HG02610 (cell line): ENCODE data around the gene FAM89B.

Experiments
- ATAC-seq: cut with Tn5 transposase; IDR thresholded peaks from one replicate; pipeline ENCODE4 v1.9.1; 2021; ENCODE audit warnings: mild to moderate bottlenecking, moderate library complexity; ENCODE audit not compliant: unreplicated experiment

Gene FAM89B

DNA sequence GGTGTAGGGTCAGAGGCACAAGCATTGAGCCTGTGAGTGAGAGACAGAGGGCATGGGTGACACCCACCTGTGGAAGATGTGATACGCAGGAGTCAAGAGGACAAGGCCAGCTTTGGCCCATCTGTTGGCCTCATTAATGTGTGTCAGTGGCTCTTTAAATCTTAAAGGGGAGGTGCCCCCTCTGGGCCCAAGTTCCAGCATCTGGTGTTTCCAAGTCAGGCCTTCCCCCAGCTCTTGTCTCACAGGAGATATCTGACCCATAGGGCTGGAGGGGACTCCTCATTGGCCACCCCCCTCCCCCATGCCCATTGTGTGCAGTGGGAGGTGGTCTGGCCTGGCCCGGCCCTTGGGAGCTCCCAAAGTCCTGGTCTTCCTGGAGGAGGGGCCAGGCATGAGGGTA lies 14.3 kb downstream of the FAM89B start:
- no peak for ATAC-seq

DNA sequence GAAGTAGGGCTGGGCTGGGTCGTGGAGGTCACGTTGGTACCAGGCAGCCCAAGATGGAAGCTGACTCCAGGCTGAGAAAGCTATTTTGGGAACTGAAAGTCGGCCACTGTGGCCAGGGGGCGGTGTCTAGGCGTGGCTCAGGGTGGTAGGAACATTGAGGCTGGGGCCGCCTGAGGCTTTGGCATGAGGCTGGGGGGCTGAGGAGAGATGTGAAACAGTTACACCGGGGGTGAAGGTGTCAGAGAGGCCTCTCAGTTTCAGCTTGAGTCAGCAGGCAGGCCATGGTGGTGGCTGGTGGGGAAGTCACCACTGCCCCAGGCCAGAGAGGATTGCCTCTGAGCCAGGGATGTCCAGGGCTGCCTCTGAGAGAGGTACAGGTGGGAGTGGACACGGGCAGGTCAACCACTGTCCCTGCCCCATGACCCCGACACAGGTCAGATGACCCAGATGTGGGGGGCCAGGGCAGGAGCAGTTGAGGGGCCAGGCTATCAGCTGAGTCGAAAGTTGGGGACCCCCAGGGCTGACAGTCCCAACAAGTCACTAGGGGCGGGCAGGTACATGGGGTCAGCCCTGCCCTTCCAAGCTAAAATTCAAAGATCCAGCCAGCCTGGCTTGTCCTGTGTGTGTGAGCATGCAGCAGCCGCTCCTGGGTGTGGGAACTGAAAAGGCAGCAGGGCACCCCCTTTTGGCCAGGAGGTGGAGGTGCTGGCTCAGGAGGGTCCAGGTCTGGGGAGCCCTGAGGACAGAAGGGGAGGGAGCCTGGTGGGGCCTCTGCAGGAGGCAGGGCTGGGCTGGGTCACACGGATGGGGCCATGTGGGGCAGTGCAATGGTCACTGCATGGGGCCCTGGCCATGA lies 16.1 kb downstream of the FAM89B start:
- ATAC-seq, result peak; percentile 71

DNA sequence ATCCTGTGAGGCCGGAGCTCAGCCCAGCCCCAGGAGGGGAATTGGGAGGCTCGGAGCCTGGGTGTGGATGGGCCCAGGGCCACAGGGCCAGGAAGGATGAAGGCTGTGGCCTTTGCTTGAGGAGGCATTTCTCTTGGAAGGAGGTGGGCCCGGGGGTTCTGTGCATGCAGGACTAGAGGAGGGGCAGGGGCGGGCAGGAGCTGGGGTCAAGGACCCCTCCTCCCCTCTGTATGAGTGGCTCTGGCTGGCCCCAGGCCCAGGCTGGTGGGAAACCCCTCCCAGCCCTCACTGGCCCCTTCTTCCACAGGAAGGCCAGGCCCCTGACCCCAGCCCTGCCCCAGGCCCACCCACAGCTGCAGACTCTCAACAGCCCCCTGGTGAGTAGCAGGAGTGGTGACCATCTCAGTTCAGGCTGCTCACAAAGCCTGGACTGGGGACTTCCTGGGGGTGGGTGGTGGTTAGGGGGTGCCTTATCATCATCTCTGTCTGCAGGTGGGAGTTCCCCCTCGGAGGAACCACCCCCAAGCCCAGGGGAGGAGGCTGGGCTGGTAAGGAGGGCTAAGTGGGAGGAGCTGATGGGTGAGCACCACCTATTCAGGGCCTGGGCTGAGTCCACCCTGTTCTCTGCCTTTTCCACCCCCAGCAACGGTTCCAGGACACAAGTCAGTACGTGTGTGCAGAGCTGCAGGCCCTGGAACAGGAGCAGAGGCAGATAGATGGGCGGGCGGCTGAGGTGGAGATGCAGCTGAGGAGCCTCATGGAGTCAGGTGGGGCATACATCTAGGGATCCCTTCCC lies 17.3 kb downstream of the FAM89B start:
- ATAC-seq, result no peak

DNA sequence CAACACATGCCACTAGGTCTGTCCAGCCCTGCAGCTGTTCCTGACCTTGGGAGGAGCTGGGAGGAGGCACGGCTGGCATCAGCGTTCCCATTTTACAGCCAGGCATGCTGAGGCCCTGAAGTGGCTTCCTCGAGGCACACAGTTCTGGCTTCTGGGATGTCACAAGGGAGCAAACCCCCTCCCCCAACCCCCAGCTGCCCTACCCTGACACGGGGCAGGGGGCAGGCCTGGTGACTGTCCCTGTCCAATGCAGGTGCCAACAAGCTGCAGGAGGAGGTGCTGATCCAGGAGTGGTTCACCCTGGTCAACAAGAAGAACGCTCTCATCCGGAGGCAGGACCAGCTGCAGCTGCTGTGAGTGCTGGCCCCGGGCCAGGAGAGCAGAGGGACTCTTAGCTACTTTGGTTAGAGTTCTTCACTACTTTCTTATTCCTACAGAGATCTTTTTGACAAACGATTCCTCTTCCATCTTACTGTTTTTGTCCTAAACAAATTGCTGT lies 18.0 kb downstream of the FAM89B start:
- no peak for ATAC-seq

DNA sequence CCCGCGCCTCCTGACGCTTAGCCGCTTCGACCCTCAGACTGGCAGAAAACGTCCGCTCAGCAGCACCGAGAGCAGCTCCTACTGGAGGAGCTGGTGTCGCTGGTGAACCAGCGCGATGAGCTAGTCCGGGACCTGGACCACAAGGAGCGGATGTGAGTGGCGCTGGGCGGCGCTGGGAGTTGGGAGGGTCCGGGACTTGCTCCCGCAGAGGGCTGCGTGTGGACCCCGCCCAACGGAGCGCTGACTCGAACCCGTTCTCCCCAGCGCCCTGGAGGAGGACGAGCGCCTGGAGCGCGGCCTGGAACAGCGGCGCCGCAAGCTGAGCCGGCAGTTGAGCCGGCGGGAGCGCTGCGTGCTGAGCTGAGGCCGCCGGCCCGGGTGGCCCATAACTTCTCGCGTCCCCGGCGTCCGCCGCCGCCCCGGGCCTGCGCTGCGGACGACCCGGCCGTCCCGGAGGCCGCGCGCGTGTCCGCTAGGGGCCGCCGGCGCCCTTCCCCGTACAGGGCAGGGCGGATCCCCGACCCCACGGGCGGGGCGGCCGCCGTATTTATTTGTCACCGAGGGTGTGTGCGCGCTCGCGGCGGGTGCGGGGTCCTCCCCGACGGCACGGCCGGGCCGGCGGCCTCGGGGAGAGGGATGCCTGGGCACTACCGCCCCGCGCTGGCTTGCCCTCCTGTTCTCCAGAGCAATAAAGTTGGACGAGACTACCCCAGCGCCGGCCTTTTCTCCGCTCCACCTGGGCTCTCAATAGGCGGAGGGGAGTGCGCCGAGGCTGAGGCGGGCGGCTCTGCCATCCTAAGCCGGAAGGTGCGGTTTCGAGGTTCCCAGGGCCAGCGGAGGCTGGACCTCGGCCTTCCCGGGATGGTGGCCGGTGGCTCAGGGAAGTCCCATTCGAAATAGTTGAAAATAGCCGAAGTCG lies 19.9 kb downstream of the FAM89B start:
- no peak for ATAC-seq

DNA sequence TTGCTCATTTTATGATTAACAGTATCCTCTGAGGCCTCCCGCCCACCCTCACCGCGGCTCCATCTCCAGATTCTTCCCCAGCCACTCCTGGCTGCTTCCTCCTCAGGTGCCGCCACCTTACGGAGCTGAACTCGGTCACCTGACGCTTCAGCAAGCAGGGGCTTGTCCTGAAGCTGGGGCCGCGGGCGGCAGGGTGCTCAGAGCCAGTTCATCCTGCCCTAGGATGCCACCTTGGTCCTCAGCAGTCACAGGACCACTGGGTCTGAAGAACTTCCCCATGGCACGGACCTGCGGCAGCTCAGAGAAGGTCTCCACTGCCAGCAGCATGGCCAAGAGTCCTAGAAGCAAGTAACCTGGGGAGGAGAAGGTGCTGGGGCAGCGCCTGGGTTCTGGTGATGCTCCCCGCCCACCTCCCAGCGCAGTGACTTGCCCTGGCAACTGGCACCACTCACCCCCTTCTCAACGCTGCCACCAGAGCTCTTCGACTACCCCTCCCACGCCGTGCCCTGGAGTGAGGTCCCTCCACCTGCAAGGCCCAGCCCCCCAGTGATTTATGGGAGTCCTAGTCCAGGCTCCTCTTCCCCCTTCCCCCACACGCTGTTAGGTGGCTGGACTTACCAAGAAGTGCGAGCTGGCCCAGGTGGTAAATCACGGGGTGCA lies 20.6 kb downstream of the FAM89B start:
- ATAC-seq, result no peak

DNA sequence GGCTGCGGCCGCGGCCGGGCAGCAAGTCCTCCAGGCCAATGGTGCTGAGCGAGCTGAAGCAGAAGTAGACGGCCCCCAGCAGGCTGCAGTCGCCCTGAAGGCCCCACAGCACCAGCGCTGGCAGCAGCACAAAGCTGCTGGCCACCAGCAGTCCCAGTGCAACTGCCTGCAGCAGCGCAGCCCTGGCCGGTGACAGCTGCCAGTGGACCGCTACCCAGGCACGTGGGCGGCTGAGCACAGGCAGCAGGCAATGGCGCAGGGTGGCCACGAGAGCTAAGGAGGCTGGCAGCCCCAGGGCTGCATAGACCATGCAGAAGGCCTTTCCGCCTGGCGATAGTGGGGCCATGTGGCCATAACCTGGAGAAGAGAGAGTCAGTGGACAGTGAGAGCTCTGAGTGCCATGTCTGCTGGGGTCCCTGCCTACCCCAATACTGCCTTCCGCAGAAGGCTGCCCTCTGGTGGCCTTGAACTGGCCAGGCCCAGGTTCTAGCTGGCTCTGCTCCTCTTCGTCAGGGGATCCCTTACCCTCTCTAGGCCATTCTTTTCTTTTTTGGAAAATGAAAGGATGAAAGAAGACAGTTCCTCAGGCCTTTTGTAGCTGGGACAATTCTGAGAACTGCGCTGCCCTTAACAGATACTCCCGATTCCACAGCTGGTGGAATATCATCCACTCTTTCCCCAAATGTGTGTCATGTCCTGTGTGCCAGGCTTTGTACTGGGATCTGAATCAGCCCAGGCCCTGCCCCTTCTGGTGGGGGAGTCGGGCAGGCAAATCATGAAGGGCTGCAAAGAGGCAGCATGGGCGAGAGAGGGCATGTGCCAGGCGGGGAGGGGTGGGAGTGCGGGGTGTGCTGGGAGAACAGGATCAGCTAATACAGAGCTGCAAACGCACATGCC lies 21.4 kb downstream of the FAM89B start:
- ATAC-seq, result no peak

DNA sequence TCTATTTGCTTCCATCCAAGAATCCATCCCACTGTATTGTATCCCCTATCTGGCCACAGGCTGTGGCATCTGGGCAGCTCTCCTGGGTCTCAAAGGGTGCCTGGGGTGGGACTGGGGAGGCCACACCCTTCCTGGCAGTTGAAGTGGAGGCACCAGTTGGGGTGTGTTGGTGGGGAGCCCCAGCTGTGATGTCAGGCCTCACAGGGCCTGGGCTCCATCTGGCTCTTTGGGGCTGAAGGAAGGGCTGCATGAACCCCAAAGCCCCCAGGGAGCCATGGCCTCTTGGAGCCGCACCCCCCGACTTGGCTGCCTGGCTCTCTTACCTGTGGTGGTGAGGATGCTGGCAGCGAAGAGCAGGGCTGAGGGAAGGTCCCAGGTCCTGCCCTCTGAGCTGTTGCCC lies 22.8 kb downstream of the FAM89B start:
- ATAC-seq, result no peak

DNA sequence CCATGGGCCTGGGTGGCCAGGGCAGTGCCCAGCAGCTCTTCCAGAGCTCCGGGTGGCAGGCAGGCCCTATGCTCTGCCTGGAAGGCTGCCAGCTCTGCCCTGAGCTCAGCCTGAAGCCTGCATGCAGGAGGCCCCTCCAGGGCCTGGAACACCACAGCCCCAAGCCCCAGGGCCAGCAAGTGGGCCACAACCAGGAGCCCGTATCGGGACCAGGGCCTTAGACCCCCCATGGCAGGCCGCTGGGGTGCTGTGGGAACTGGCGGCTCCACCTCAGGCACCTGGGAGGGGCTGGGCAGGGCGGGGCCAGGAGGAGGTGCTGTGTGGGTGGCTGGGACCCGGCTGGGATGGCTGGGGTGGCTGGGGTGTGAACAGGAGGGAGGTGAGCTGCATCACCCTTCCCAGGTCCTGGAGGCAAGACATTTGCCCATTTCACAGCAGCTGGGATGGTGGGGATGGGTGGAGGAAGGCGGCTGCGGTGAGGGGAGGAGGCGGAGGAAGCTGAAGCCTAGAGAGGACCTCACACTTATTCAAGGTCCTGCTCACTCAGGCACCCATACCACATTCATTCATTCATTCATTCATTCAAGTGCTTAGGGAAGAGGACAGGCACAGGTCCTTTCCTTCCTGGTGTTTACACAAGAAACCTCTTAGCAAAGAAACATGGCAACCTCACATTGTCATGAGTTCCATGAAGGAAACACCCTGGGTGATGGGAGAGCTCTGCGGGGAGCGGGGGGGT lies 23.4 kb downstream of the FAM89B start, which contains the start of gene KCNK7:
TSS of gene KCNK7 (minus strand) at position 258 of the 739 bp plus-strand sequence. CDS start at position 230, 28 bp downstream.
- no peak for ATAC-seq

DNA sequence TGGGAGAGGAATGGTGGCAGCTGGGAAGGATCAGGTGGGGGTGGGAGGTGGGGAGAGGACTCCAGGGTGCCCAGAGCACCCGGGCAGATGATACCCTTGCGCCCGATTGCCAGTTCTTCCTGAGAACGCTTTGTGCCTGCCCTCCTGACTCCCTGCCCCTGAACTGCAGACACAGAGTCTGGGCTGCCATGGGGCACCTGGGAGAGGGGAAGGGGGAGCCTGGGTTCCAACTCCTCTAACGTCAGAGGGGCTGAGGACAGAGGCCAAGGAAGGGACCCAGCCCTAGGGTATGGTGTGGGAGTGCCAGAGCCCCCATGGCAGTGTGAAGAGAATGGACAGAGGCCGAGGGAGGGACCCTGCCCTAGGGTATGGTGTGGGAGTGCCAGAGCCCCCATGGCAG lies 24.2 kb downstream of the FAM89B start:
- ATAC-seq, result no peak

DNA sequence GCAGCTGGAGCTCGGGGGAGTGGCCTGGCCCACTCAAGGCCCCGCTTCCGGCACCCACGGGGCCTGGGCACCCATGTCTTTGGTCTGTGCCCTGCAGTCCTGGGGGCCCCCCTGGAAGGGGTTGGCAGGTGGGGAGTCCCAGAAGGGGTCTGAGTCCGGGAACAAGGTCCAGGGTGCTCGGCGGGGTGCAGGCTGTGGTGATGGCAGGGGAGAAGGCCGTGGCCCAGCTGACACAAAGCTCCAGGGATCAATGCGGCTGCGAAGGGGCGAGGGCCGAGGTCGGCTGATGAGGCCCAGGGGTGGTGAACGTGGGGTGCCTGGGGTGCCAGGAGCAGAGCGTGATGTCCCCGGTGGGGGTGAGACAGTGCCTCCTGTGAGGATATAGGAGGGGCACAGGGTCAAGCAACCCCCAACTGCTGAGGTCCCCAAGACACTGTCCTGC lies 25.9 kb downstream of the FAM89B start:
- no peak for ATAC-seq

DNA sequence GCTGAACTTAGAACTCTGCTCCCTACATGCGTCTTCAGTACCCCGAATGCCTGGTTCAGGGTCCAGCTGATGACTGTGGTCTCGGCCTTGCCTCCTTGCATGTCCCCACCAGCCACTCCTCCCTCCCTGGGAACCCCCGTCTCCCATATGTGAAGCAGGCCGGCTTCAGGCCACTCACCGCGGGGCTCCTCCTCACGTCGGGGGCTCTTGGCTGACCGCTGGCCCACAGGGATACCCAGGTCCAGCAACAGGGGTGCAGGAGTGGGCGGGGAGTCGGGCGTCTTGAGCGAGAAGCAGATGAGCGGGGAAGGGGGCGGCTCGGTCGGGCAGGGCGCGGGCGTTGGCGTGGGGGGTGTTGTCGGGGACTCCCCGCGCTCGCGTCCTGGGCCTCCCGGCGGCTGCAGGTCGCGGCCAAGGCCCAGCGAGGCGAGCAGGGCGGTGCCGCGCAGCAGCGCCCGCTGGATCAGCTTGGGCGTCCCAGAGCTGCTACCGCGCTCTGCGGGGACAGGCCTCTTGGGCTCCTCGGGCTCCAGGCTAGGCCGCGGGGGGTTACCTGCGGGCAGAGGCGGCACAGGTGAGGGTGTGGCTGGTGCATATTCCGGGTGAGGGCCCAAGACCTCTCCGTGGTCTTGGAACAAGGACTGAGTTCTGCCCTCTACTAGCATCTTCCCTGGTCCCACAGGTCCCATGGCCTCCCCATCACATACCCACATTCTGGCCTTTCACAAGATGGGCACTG lies 27.0 kb downstream of the FAM89B start:
- ATAC-seq, result no peak

DNA sequence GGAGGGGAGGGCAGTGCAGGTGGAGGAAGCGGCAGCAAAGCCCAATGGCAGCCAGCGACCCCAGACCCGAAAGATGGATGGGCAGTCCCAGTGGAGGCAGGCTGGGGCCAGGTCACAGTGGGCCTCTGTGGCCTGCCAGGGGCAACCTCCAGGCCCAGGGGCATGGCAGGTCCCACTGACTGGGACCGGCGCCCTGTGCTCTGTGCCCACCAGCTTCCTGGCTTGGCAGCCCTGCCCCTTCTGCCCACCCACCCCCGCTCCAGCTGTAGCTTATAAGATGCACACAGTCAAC lies 27.6 kb downstream of the FAM89B start:
- no peak for ATAC-seq

DNA sequence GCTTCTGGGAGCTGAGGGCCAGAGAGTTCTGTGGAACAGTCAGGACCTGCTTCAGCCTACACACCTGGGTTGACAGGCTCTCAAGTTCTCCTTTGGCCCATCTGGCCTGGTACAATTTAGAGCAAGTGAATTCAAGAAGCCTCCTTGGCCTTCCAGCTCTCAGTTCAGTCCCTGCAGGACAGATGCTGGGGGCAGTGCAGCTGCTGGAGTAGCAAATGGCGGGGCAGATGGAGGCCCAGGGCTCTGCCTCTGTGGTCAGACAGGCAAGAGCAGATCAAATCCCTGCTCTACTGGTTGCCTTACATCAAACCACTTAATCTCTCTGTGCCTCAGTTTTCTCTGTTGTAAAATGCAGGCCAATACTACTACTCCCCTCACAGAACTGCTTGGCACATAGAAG lies 31.9 kb downstream of the FAM89B start:
- no peak for ATAC-seq

DNA sequence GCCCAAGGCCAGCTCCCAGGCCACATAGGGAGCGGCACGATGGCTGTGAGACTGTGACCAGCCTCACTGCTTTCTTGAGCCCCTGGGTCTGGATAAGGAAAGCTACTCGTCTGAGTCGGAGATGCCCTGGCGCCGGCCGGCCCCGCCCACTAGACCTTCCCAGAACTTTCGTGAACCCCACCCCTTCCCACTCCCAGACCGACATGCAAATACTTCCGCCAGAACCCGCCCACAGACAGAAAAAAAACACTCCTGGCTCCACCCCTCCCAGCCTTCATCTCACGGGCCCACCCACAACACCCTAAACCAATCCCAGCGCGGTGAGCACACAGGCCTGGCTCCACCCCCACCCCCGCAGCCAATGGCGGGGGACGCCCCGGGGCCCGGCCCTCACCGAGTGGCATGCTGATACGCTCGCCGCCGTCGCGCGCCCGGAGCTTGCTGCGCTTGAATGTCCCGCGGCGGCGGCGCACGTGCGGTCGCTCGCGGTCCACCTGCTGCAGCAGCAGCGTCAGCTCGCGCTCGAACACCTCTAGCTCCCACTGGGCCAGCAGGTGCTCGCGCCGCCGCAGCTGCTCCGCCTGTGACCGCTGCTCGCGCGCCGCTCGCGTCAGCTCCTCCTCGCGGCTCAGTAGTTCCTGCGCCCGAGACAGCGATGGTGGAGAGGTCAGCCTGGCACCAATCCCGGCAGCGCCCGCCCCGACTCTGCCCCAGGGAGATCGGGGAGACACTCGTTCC lies 34.7 kb downstream of the FAM89B start:
- ATAC-seq, result no peak

DNA sequence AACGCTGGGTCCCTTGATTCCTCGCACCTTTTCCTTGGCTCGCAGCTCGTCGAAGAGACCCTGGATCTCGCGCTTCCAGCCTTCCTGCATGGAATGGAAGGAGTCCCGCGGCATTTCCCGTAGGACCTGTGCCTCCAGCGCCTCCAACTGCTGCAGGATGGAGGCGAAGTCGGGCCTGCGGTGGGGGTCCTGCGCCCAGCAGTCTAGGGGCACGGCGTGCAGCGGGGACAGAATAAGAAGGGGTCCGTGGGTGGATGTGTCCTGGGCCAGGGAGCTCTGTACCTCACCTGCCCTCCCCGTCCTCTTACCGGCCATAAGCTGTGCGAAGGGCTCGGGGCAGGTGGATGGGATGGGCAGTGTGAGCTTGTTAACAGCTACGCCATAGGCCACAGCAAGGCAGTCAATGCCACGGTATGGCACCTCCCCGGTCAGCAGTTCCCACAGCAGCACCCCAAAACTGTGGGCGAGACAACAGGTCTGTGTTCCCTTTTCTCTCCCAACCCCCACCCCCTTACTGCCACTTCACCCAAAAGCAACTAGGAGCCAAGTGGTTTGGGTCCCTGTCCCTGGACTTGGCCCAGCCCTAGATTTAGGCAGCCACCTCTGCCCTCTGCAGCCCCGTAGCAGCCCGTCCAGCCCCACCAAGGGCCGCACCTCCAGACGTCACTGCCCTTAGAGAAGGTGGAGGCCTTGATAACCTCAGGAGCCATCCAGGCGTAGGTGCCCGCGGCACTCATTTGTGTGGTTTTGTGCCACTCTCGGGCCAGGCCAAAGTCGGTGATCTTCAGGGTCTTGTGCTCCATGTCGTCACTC lies 35.5 kb downstream of the FAM89B start:
- no peak for ATAC-seq

DNA sequence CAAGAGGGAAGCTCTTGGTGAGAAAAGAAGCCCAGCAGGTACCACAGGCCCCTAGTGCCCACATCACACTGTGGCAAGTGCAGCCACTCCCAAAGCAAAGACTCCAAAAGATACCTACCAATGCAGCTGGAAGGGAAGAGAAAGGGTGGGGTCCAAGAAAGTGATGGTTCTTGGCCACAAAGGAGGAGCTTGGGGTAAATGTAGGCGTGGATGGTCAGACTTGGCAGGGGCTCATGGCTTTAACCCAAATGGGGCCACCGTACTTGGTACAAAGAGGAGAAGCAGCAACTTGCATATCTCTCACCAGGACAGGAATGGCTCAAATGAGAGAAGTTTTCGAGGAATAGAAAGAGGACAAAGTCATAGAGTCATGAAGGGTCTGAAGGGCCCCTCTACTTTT lies 36.9 kb downstream of the FAM89B start:
- ATAC-seq, result no peak
